Measurements from ENCODE around the gene ADCY1.

DNA sequence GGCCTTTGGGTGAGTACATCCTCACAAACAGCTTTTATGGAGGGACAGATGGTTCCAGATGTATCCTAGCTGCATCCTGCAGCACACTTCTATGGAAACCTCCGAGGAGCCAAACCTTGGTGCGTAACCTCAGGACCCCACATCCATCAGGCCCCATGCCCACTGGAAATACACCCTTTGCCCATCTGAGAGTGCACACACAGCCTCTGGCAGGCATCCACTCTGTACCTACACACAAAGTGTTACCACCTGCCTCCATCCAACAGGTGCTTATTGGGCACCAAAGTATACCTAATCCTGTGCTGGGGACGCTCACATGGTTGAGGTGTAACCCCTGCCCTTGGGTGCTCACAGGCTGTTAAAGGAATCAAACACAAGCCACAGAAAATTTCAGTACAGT, 117.9 kb downstream of the ADCY1 start:
- TF ChIP-seq, protein P1, sequence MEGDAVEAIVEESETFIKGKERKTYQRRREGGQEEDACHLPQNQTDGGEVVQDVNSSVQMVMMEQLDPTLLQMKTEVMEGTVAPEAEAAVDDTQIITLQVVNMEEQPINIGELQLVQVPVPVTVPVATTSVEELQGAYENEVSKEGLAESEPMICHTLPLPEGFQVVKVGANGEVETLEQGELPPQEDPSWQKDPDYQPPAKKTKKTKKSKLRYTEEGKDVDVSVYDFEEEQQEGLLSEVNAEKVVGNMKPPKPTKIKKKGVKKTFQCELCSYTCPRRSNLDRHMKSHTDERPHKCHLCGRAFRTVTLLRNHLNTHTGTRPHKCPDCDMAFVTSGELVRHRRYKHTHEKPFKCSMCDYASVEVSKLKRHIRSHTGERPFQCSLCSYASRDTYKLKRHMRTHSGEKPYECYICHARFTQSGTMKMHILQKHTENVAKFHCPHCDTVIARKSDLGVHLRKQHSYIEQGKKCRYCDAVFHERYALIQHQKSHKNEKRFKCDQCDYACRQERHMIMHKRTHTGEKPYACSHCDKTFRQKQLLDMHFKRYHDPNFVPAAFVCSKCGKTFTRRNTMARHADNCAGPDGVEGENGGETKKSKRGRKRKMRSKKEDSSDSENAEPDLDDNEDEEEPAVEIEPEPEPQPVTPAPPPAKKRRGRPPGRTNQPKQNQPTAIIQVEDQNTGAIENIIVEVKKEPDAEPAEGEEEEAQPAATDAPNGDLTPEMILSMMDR (conservative IDR thresholded peaks at IDR 0.05) = no peak
- TF ChIP-seq EZH2 (IDR thresholded peaks at IDR 0.05; ENCODE audit: low read depth) = no peak
